CD4-positive, alpha-beta memory T cell (primary cell): ENCODE data around the gene OARD1. TPM values are rescaled to one million over a fixed set of nuclear protein-coding genes. Genes with fewer than 3 reads are reported as not detected.

ENCODE experiments used
- CTCF ChIA-PET: fragments of 350-600 bp; sonication (Branson Sonifier 250); formaldehyde crosslinking; loops from one replicate; lab custom pipeline; 2021; ENCODE audit warnings: inconsistent platforms; ENCODE audit not compliant: partially characterized antibody; lab: Charles Lee
- POLR2A ChIA-PET: fragments of 350-600 bp; sonication (Branson Sonifier 250); formaldehyde crosslinking; loops from one replicate; lab custom pipeline; 2021; ENCODE audit not compliant: partially characterized antibody; lab: Charles Lee
- DNase-seq, 5 donors: peaks; one replicate each; pipeline versions ENCODE4 v3.0.0 to v3.0.0-alpha.2; 2020 to 2022; ENCODE audit warnings: mixed read lengths in 1 of 5
- H3K27ac ChIP-seq: one replicate; pipeline ENCODE4 v1.7.0; 2013; ENCODE audit warnings: low read depth, low read length
- H3K27me3 ChIP-seq: 2 replicates; pipeline ENCODE4 v1.7.0; 2013; ENCODE audit warnings: mild to moderate bottlenecking, low read length, moderate library complexity; ENCODE audit not compliant: insufficient read depth
- H3K36me3 ChIP-seq: 2 replicates; pipeline ENCODE4 v1.7.0; 2013; ENCODE audit warnings: mild to moderate bottlenecking, low read length, moderate library complexity; ENCODE audit not compliant: insufficient read depth
- H3K4me1 ChIP-seq: 2 replicates; pipeline ENCODE4 v1.7.0; 2013; ENCODE audit warnings: mild to moderate bottlenecking, low read length, moderate library complexity; ENCODE audit not compliant: insufficient read depth
- H3K4me3 ChIP-seq, 2 donors: one replicate each; pipeline ENCODE4 v1.7.0; 2013; ENCODE audit warnings: low read length in 2 of 2, mild to moderate bottlenecking in 1 of 2
- H3K9me3 ChIP-seq, 2 donors: one replicate each; pipeline ENCODE4 v1.7.0; 2013; ENCODE audit warnings: low read length in 2 of 2, control low read depth in 1 of 2; ENCODE audit not compliant: control insufficient read depth in 1 of 2
- H3K27ac Mint-ChIP-seq, 7 donors: one replicate each; pipeline ENCODE4 v1.8.0; 2020 to 2021; ENCODE audit warnings: mixed read lengths in 7 of 7, mild to moderate bottlenecking in 6 of 7, inconsistent platforms in 3 of 7, moderate library complexity in 3 of 7
- H3K27me3 Mint-ChIP-seq, 2 donors: one replicate each; pipeline ENCODE4 v1.8.0; 2020 to 2021; ENCODE audit warnings: mixed read lengths in 2 of 2
- H3K36me3 Mint-ChIP-seq, 2 donors: one replicate each; pipeline ENCODE4 v1.8.0; 2020 to 2021; ENCODE audit warnings: mixed read lengths in 2 of 2, inconsistent platforms in 1 of 2, mild to moderate bottlenecking in 1 of 2
- H3K4me1 Mint-ChIP-seq, 4 donors: one replicate each; pipeline ENCODE4 v1.8.0; 2020 to 2021; ENCODE audit warnings: mixed read lengths in 4 of 4, mild to moderate bottlenecking in 1 of 4
- H3K4me3 Mint-ChIP-seq, 8 donors: one replicate each; pipeline ENCODE4 v1.8.0; 2020 to 2021; ENCODE audit warnings: mixed read lengths in 8 of 8, mild to moderate bottlenecking in 7 of 8, moderate library complexity in 6 of 8, inconsistent platforms in 3 of 8
- H3K9me3 Mint-ChIP-seq, 8 donors: one replicate each; pipeline ENCODE4 v1.8.0; 2020 to 2021; ENCODE audit warnings: mixed read lengths in 8 of 8, mild to moderate bottlenecking in 5 of 8, inconsistent platforms in 3 of 8, moderate library complexity in 1 of 8
- intact Hi-C: fragments of 100-400 bp; cut with micrococcal nuclease; formaldehyde crosslinking; loops from one replicate; pipeline ENCODE4 v1.15.1; 2023
- polyA plus RNA-seq, 2 donors: library from polyadenylated mRNA; unstranded; fragments of 300-500 nt; fragmentation: Illumina TruSeq; gene quantifications; one replicate each; pipeline ENCODE4 v1.2.3, GENCODE V29; 2021
- total RNA-seq, 2 experiments: library from RNA; stranded (reverse); gene quantifications; one replicate each; pipeline ENCODE4 v1.2.3, GENCODE V29; 2021

OARD1 gene
- total and polyA plus RNA-seq, 4 experiments from 2014 or later, result 41.0 to 56.7 (median 54.0) TPM

- Mint-ChIP-seq H3K4me3 (no peak overlapping the region), H3K9me3 (no peaks in the 10 kb centered on the region), H3K27ac (peak overlapping the region in 2 of 7 donors; percentile 66 to 79), H3K36me3 (peaks cover 60 to 74% of the 10 kb centered on the region in 2 donors), H3K27me3 (no peaks in the 10 kb centered on the region), H3K4me1 (peaks cover 0 to 12% (median 7%) of the 10 kb centered on the region in 4 donors)
- peaks cover 63% of the 10 kb centered on the region for H3K36me3 ChIP-seq
- no peaks in the 10 kb centered on the region for H3K4me1 ChIP-seq
- intact Hi-C loops, result no loop called here
- no peaks in the 10 kb centered on the region for H3K9me3 ChIP-seq
- no peak for DNase-seq
- H3K27ac ChIP-seq, result no peak overlapping the region
- CTCF ChIA-PET, result no interaction called here
- no peak overlapping the region for H3K4me3 ChIP-seq
- POLR2A ChIA-PET, result no interaction called here
- H3K27me3 ChIP-seq, result no peaks in the 10 kb centered on the region
These were observed 26.2 kb upstream of the OARD1 start for GRCh38 chr6:41098366-41098765.

- no peaks in the 10 kb centered on the region for H3K4me1 ChIP-seq
- Mint-ChIP-seq H3K4me3 (no peak overlapping the region), H3K36me3 (peaks cover 64 to 81% of the 10 kb centered on the region in 2 donors), H3K9me3 (no peaks in the 10 kb centered on the region), H3K4me1 (peaks cover 0 to 12% (median 7%) of the 10 kb centered on the region in 4 donors), H3K27me3 (no peaks in the 10 kb centered on the region), H3K27ac (no peak overlapping the region)
- DNase-seq, result no peak
- H3K27me3 ChIP-seq, result no peaks in the 10 kb centered on the region
- peaks cover 71% of the 10 kb centered on the region for H3K36me3 ChIP-seq
- intact Hi-C loops, result no loop called here
- no peak overlapping the region for H3K4me3 ChIP-seq
- no peak overlapping the region for H3K27ac ChIP-seq
- ChIA-PET CTCF (no interaction called here), POLR2A (no interaction called here)
- no peaks in the 10 kb centered on the region for H3K9me3 ChIP-seq
These were observed 25.4 kb upstream of the OARD1 start for GRCh38 chr6:41097467-41098090.

- no peaks in the 10 kb centered on the region for H3K9me3 Mint-ChIP-seq
- ChIA-PET POLR2A (no interaction called here), CTCF (interaction anchor here (2.0 to 2.6 kb wide), 2 partner anchors 9 to 89 kb away, joined by 9 to 14 read pairs; no protein-coding TSS in a partner anchor)
- Histone ChIP-seq H3K4me3 (no peak overlapping the region), H3K27me3 (no peaks in the 10 kb centered on the region), H3K27ac (no peak overlapping the region), H3K36me3 (peaks cover 90% of the 10 kb centered on the region), H3K4me1 (no peaks in the 10 kb centered on the region), H3K9me3 (no peaks in the 10 kb centered on the region)
- H3K27me3 Mint-ChIP-seq, result no peaks in the 10 kb centered on the region
- H3K27ac Mint-ChIP-seq, result no peak overlapping the region
- DNase-seq, result no peak
- no peak overlapping the region for H3K4me3 Mint-ChIP-seq
- intact Hi-C loops, result loop anchor here (2.0 kb wide), 2 partner anchors 89 to 225 kb away; no protein-coding TSS in a partner anchor
- H3K36me3 Mint-ChIP-seq, result peaks cover 76 to 89% of the 10 kb centered on the region in 2 donors
- H3K4me1 Mint-ChIP-seq, result peaks cover 0 to 12% (median 5%) of the 10 kb centered on the region in 4 donors
These were observed 21.6 kb upstream of the OARD1 start for GRCh38 chr6:41093729-41094128.

- Mint-ChIP-seq H3K36me3 (peaks cover 69 to 86% of the 10 kb centered on the region in 2 donors), H3K27me3 (no peaks in the 10 kb centered on the region), H3K4me1 (peaks cover 0 to 12% (median 4%) of the 10 kb centered on the region in 4 donors), H3K4me3 (no peak overlapping the region), H3K9me3 (no peaks in the 10 kb centered on the region), H3K27ac (peak overlapping the region in 1 of 7 donors; percentile 25)
- Histone ChIP-seq H3K9me3 (no peaks in the 10 kb centered on the region), H3K27me3 (no peaks in the 10 kb centered on the region), H3K27ac (no peak overlapping the region), H3K36me3 (peaks cover 79% of the 10 kb centered on the region), H3K4me3 (no peak overlapping the region), H3K4me1 (no peaks in the 10 kb centered on the region)
- CTCF ChIA-PET, result interaction anchor here (1.0 to 2.6 kb wide), 3 partner anchors 10 to 90 kb away, joined by 4 to 14 read pairs (median 9); no protein-coding TSS in a partner anchor
- peak in 1 of 5 donors; percentile 9 for DNase-seq
- POLR2A ChIA-PET, result no interaction called here
- intact Hi-C loops, result loop anchor here (2.0 kb wide), 2 partner anchors 90 to 226 kb away; no protein-coding TSS in a partner anchor
These were observed 20.4 kb upstream of the OARD1 start for GRCh38 chr6:41092421-41093140.

GRCh38 chr6:41090841-41091761, 18.9 kb upstream of the OARD1 start:
- Histone ChIP-seq H3K27me3 (no peaks in the 10 kb centered on the region), H3K4me3 (no peak overlapping the region), H3K36me3 (peaks cover 66% of the 10 kb centered on the region), H3K4me1 (no peaks in the 10 kb centered on the region), H3K27ac (no peak overlapping the region), H3K9me3 (no peaks in the 10 kb centered on the region)
- ChIA-PET POLR2A (no interaction called here), CTCF (interaction anchor here (1.0 to 2.6 kb wide), 2 partner anchors 11 to 91 kb away, joined by 4 to 14 read pairs; no protein-coding TSS in a partner anchor)
- Mint-ChIP-seq H3K27ac (peak overlapping the region in 2 of 7 donors; percentile 58 to 68), H3K27me3 (no peaks in the 10 kb centered on the region), H3K36me3 (peaks cover 61 to 84% of the 10 kb centered on the region in 2 donors), H3K4me3 (no peak overlapping the region), H3K4me1 (peaks cover 0 to 12% (median 4%) of the 10 kb centered on the region in 4 donors), H3K9me3 (no peaks in the 10 kb centered on the region)
- DNase-seq, result no peak
- intact Hi-C loops, result no loop called here

- Histone ChIP-seq H3K27me3 (no peaks in the 10 kb centered on the region), H3K36me3 (peaks cover 58% of the 10 kb centered on the region), H3K4me3 (no peak overlapping the region), H3K9me3 (no peaks in the 10 kb centered on the region), H3K4me1 (peaks cover 9% of the 10 kb centered on the region), H3K27ac (no peak overlapping the region)
- H3K27me3 Mint-ChIP-seq, result no peaks in the 10 kb centered on the region
- H3K27ac Mint-ChIP-seq, result no peak overlapping the region
- H3K4me1 Mint-ChIP-seq, result peaks cover 9 to 15% (median 11%) of the 10 kb centered on the region in 4 donors
- H3K9me3 Mint-ChIP-seq, result no peaks in the 10 kb centered on the region
- ChIA-PET CTCF (interaction anchor here (1.3 kb wide), 1 partner anchor 13 kb away, joined by 3 read pairs; no protein-coding TSS in a partner anchor), POLR2A (interaction anchor here (0.8 to 2.7 kb wide), 2 partner anchors 16 to 61 kb away, joined by 3 to 8 read pairs; partner anchors contain the start of genes NFYA and OARD1)
- intact Hi-C loops, result no loop called here
- H3K36me3 Mint-ChIP-seq, result peaks cover 59 to 80% of the 10 kb centered on the region in 2 donors
- H3K4me3 Mint-ChIP-seq, result no peak overlapping the region
- no peak for DNase-seq
These were observed 16.3 kb upstream of the OARD1 start for GRCh38 chr6:41088451-41088850.
